Endodermal cell (in vitro differentiated cells): ENCODE measurements around the gene PREX1. TPM values are rescaled to one million over a fixed set of nuclear protein-coding genes. Genes with fewer than 3 reads are reported as not detected.

Experiments
- DNase-seq: peaks from one replicate; pipeline ENCODE4 v3.0.0-alpha.2; 2017
- H3K27ac ChIP-seq: 2 replicates; pipeline ENCODE4 v1.5.1; 2013; ENCODE audit warnings: mild to moderate bottlenecking, low read depth, low read length, moderate library complexity
- H3K27me3 ChIP-seq: 2 replicates; pipeline ENCODE4 v1.6.1; 2013; ENCODE audit warnings: mild to moderate bottlenecking, low read length, moderate library complexity; ENCODE audit not compliant: insufficient read depth, control insufficient read depth, poor library complexity, severe bottlenecking
- H3K36me3 ChIP-seq: 2 replicates; pipeline ENCODE4 v1.7.0; 2013; ENCODE audit warnings: mild to moderate bottlenecking, low read length, moderate library complexity; ENCODE audit not compliant: control insufficient read depth, insufficient read depth
- H3K4me1 ChIP-seq: one replicate; pipeline ENCODE4 v1.7.0; 2013; ENCODE audit warnings: low read length; ENCODE audit not compliant: control insufficient read depth, insufficient read depth
- H3K4me3 ChIP-seq: 2 replicates; pipeline ENCODE4 v1.5.1; 2013; ENCODE audit warnings: mild to moderate bottlenecking, low read length, moderate library complexity
- H3K9ac ChIP-seq: 2 replicates; pipeline ENCODE4 v1.6.1; 2013; ENCODE audit warnings: mild to moderate bottlenecking, low read length, moderate library complexity; ENCODE audit not compliant: poor library complexity, severe bottlenecking; ENCODE audit errors: extremely low read depth
- H3K9me3 ChIP-seq: 2 replicates; pipeline ENCODE4 v1.6.1; 2013; ENCODE audit warnings: mild to moderate bottlenecking, low read length, moderate library complexity; ENCODE audit not compliant: control insufficient read depth
- H3K27ac Mint-ChIP-seq: 2 replicates; pipeline ENCODE4 v1.8.0; 2020; ENCODE audit warnings: mixed read lengths
- H3K27me3 Mint-ChIP-seq: 2 replicates; pipeline ENCODE4 v1.8.0; 2021; ENCODE audit warnings: mild to moderate bottlenecking, mixed read lengths; ENCODE audit not compliant: insufficient read depth
- H3K36me3 Mint-ChIP-seq: 2 replicates; pipeline ENCODE4 v1.8.0; 2020; ENCODE audit warnings: low read depth, mixed read lengths
- H3K4me1 Mint-ChIP-seq: 2 replicates; pipeline ENCODE4 v1.8.0; 2020; ENCODE audit warnings: mixed read lengths
- H3K4me3 Mint-ChIP-seq: 2 replicates; pipeline ENCODE4 v1.8.0; 2020; ENCODE audit warnings: mild to moderate bottlenecking, moderate library complexity, mixed read lengths
- H3K9me3 Mint-ChIP-seq: 2 replicates; pipeline ENCODE4 v1.8.0; 2020; ENCODE audit warnings: mild to moderate bottlenecking, mixed read lengths
- CTCF ChIP-seq: fragments of 200-600 bp; sonication (generic); conservative IDR thresholded peaks from 2 replicates; pipeline ENCODE4 v1.5.0; 2021; ENCODE audit warnings: antibody characterized with exemption, mild to moderate bottlenecking
- WGBS, 2 experiments: methylation state at CpG; one replicate each; pipeline versions ENCODE4 v1.1.5 to v1.1.7; 2013; ENCODE audit warnings: missing lambda C conversion rate in 2 of 2, mixed read lengths in 1 of 2; ENCODE audit not compliant: insufficient coverage in 1 of 2, insufficient read length in 1 of 2; 5-methylcytosine and 5-hydroxymethylcytosine counted together
- total RNA-seq, 2 donors: library from RNA; stranded (reverse); fragmentation: NEBNext Ultra II Directional in 1 of 2; extraction: Animal tissue kit (Norgen Biotek cat#: 25700) in 1 of 2; gene quantifications; 2 replicates in 1 of 2; 3 replicates in 1 of 2; pipeline ENCODE4 v1.2.1, GENCODE V29; 2021

Gene PREX1
- total RNA-seq, 2 donors from 2014 or later, result 65.3 to 70.5 TPM

- no peaks in the 10 kb centered on the region for H3K9me3 ChIP-seq
- peaks cover 74% of the 10 kb centered on the region for H3K36me3 ChIP-seq
- no peak for TF ChIP-seq CTCF
- H3K27me3 Mint-ChIP-seq, result no peaks in the 10 kb centered on the region
- H3K9ac ChIP-seq, result no peak overlapping the region
- H3K36me3 Mint-ChIP-seq, result peaks cover 41% of the 10 kb centered on the region
- peak; percentile 82 for DNase-seq
- H3K27me3 ChIP-seq, result no peaks in the 10 kb centered on the region
- H3K27ac Mint-ChIP-seq, result no peak overlapping the region
- peak overlapping the region; percentile 81 for H3K27ac ChIP-seq
- H3K4me3 Mint-ChIP-seq, result no peak overlapping the region
- H3K4me3 ChIP-seq, result no peak overlapping the region
- 76 to 77% methylated on average over 7 to 18 of the region's 18 CpGs for WGBS, 2 experiments
- peaks cover 29% of the 10 kb centered on the region for H3K4me1 Mint-ChIP-seq
- peaks cover 13% of the 10 kb centered on the region for H3K4me1 ChIP-seq
- H3K9me3 Mint-ChIP-seq, result no peaks in the 10 kb centered on the region
These were observed 145.1 kb downstream of the PREX1 start for GRCh38 chr20:48682529-48683363.

- Histone ChIP-seq H3K4me1 (peaks cover 13% of the 10 kb centered on the region), H3K27ac (peak overlapping the region; percentile 81), H3K4me3 (no peak overlapping the region), H3K27me3 (no peaks in the 10 kb centered on the region), H3K36me3 (peaks cover 74% of the 10 kb centered on the region), H3K9ac (no peak overlapping the region), H3K9me3 (no peaks in the 10 kb centered on the region)
- H3K4me1 Mint-ChIP-seq, result peaks cover 25% of the 10 kb centered on the region
- peaks cover 33% of the 10 kb centered on the region for H3K36me3 Mint-ChIP-seq
- no peak overlapping the region for H3K27ac Mint-ChIP-seq
- no peaks in the 10 kb centered on the region for H3K9me3 Mint-ChIP-seq
- TF ChIP-seq CTCF, result no peak
- no peak for DNase-seq
- H3K4me3 Mint-ChIP-seq, result no peak overlapping the region
- 93 to 94% methylated on average over 3 to 6 of the region's 6 CpGs for WGBS, 2 experiments
- H3K27me3 Mint-ChIP-seq, result no peaks in the 10 kb centered on the region
These were observed 145.8 kb downstream of the PREX1 start for GRCh38 chr20:48681873-48682426.

GRCh38 chr20:48681201-48681872, 146.5 kb downstream of the PREX1 start:
- H3K4me1 ChIP-seq, result peaks cover 13% of the 10 kb centered on the region
- Mint-ChIP-seq H3K9me3 (no peaks in the 10 kb centered on the region), H3K27ac (no peak overlapping the region), H3K4me3 (no peak overlapping the region), H3K36me3 (peaks cover 35% of the 10 kb centered on the region), H3K27me3 (no peaks in the 10 kb centered on the region), H3K4me1 (peaks cover 20% of the 10 kb centered on the region)
- H3K4me3 ChIP-seq, result no peak overlapping the region
- H3K9me3 ChIP-seq, result no peaks in the 10 kb centered on the region
- no peaks in the 10 kb centered on the region for H3K27me3 ChIP-seq
- WGBS, 2 experiments, result 82 to 84% methylated on average over 5 to 6 of the region's 6 CpGs
- no peak for TF ChIP-seq CTCF
- DNase-seq, result no peak
- no peak overlapping the region for H3K9ac ChIP-seq
- no peak overlapping the region for H3K27ac ChIP-seq
- peaks cover 80% of the 10 kb centered on the region for H3K36me3 ChIP-seq
